Stimulated activated CD8-positive, alpha-beta memory T cell treated with anti-CD3 and anti-CD28 coated beads, Interleukin-12 subunit alpha, Interleukin-12 subunit beta, amount 100 ng/mL, for 4 hours (primary cell): Measurements from ENCODE around the gene TWIST2.

Experiments used
- DNase-seq: peaks from one replicate; pipeline ENCODE4 v3.0.0-alpha.2; 2020; ENCODE audit warnings: low read depth

Gene TWIST2

GRCh38 chr2:238838786-238839327 is 9.0 kb upstream of the TWIST2 start:
- DNase-seq: no peak

DNA sequence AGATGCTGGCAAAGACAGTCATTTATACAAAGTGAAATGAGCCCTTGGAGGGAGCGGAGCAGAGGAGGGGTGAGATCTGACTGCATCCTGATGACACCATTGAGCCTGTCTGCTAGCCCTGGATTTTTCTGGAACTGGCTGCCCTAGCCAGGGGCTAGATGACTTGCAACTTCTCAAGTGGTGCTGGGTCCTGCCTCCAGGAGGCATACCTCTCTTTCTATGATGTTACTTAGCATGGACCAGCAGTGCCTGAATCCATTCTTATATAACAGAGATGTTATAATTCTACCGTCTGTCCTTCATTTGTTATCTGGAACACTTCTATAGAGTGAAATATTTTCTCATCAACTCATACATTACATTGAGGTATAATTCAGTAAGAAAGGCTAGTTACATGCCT is 8.5 kb upstream of the TWIST2 start:
- no peak for DNase-seq

DNA sequence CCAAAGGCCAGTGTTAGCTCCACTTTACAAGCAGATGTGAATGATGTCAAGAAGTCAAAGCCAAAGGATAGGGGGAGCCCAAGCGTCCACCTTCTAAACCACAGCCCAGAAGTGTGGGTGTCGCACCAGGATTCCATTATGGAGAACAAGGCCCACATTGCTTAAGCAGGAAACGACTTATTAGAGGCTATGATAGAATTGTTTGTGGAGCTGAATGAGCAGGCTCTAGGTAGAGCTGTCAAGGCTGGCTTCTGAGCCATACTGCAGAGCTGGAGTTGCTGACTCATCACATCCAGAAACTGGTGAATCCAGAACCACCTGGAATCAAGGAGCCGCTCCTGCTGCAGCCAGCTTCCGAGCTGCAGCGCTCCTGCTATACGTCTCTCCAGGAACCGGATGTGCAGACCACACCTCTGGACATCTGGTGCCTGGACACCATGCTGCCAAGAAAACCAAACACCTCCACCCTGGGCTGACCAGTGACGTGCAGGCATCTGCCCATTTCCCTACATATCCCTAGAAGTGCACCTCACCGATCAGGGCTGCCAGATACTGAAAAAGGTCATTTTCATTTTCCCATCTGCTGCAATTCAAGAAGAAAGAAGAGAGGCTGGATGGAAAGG is 6.2 kb upstream of the TWIST2 start:
- no peak for DNase-seq

DNA sequence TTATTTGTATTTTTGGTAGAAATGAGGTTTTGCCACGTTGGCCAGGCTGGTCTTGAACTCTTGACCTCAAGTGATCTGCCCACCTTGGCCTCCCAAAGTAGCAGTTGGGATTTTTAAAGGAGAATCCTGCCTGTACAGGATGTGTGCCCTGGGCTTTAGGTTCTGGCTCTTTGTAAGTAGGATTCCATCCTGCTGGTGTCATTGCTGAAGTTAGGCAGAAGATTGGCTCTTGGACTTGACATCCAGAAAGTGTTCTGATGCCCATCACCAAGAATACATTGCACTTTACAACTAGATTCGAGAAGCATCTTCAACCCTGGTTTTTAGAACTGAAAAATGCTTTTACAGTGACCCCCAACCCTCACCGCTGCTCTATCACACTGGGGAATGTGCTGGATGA is 4.4 kb upstream of the TWIST2 start:
- no peak for DNase-seq

- DNase-seq: no peak
Observed at GRCh38 chr2:238845583-238846377, 2.1 kb upstream of the TWIST2 start.

DNA sequence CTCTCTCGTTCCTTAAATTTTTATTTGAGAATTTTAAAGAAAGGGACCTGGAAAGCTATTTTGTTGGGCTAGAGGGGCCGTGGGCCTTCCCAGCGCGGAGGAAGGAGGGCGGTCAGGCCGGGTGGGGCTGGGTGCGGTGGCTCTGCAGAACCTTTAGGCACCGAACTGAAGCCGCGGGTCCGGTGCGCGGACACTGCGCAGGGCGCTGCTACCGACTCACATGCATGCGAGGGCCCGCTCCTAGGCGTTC is 1.6 kb upstream of the TWIST2 start:
- DNase-seq: no peak

GRCh38 chr2:238846628-238847418 is 1.1 kb upstream of the TWIST2 start:
- DNase-seq: no peak

DNA sequence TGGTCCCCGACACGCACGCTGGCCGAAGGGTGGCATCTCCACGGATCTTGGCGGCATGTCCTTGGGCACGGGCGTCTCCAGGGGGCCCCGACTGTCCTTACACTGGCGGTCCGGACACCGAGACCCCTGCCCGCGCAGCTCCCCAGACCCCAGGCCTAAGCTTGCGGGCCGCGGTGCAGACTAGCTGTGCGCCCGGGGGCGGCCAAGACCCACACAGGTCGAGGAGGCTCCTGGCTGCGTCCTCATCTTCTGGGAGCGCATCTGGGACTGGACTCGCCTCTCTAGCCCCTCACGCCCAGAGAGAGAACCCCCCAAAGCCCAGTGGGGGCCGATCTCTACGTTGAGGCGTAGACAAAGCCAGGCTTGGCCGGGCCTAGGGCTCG is 475 bp upstream of the TWIST2 start:
- DNase-seq: no peak

DNA sequence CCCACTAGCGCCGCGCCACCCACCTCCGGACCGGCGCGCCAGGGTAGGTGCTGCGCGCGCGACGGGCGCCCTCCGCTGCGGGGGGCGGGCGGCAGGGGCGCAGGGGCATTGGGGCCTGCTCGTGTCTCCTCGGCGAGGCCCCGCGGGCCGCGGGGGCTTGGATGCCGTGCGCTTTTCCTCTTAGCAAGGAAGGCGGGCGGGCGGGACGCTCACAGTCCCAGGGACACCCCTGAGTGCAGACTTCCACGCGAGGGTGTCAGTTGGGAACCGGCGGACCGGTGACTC is 748 bp downstream of the TWIST2 start:
- no peak for DNase-seq

- no peak for DNase-seq
Observed at GRCh38 chr2:238848976-238849853, 1.3 kb downstream of the TWIST2 start.

DNA sequence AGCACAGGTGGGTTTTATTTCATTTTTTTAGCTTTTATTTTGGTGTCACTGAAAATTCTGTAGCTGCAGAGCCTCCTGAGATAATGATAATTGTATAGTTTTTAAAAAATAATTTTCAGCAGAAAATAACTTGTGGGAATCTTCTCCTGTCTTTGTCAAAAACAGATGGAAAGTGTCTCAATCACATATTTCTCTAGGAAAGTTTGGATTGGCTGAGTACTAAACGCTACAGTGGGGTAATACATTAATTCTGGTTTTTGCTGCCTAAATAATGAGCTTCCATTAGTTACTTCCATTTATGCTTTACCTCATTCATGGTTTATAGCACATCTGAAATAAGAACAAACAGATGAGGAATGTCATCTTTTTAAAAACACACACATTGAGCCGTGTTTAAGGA is 2.2 kb downstream of the TWIST2 start:
- no peak for DNase-seq

DNA sequence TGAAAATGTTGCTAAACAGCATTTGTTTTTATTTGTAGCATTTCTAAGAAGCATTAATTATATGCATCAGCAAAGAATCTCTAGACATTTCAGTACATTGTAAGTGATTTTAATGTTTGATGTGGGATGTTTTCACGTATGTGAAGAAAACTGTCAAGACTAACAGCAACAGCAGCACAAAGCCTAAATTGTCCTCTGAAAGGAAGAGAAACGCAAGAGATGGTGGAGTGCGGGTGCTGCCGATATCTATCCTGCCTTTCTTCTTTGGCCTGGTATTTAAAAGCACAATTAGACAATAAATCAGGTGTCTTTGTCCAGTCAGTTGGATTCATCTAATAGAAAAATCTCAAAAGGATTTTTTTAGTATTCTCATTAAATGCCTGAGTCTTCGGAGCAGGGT is 3.1 kb downstream of the TWIST2 start:
- DNase-seq: no peak

- DNase-seq: no peak
Observed at GRCh38 chr2:238851761-238852160, 3.9 kb downstream of the TWIST2 start.

- DNase-seq: no peak
Observed at GRCh38 chr2:238852206-238852869, 4.5 kb downstream of the TWIST2 start.

- no peak for DNase-seq
Observed at GRCh38 chr2:238853218-238853617, 5.3 kb downstream of the TWIST2 start.

- DNase-seq: no peak
Observed at GRCh38 chr2:238853721-238854120, 5.8 kb downstream of the TWIST2 start.

DNA sequence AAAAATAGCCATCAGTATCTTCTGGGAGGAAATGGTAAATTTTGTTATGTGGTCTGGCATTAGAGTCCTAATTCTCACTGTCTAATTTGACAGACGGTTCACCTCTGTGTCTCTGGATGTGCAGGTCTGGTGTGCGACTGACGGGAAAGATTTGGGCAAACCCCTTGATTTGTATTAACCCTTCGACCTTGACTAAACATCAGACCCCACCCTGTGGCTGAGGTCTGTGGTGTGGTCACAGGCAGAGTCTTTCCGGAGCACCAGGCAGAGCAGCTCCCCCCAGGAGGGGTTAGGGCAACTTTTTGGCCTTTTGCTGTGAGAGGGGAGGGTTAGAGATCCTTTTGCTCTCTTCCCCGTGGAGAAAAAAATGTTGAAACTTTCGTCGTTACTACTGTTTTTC is 6.4 kb downstream of the TWIST2 start:
- DNase-seq: no peak

GRCh38 chr2:238854699-238855229 is 6.9 kb downstream of the TWIST2 start:
- DNase-seq: no peak

DNA sequence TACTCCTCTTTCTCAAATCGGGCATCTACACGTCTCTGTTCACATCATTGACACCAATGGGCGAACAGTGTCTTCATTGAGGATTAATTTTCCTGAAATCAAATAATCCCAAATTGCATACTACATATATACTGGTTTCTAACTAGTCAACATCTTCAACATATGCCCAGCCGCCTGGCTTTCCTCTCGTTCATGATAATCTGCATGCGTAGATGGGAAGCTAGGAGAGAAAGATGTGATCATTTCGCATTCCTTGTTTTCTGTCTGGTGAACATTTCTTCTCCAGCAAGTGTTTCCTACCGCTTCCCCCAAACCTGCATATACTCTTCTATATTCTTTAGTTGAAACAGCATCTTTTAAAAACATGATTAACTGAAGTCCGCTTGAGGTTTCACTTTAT is 7.4 kb downstream of the TWIST2 start:
- DNase-seq: no peak

GRCh38 chr2:238855891-238856580 is 8.2 kb downstream of the TWIST2 start:
- no peak for DNase-seq
